ENCODE measurements around the gene WDR77. TPM values are rescaled to one million over a fixed set of nuclear protein-coding genes. Genes with fewer than 3 reads are reported as not detected.

WDR77 gene
- total and polyA plus RNA-seq, 2 of the 4 experiments (the other 2 are of a cell fraction), result 80.8 to 87.0 TPM

GRCh38 chr1:111484391-111485026 is 35.5 kb upstream of the WDR77 start:
- dilution Hi-C loops (cut with HindIII; ENCODE audit: low sequenced_read_pairs, unreplicated experiment), result no loop called here
- H3K4ac ChIP-seq (ENCODE audit: low read depth, low read length), result no peak overlapping the region
- no peak overlapping the region for H2BK15ac ChIP-seq (ENCODE audit: low read depth, low read length)
- no peak overlapping the region for H3K56ac ChIP-seq (ENCODE audit: extremely low read depth, insufficient read depth, low read length)
- DNase-seq (no peak), ATAC-seq (ENCODE audit: low read depth) (no peak)
- no peak overlapping the region for H3K23ac ChIP-seq (ENCODE audit: low read depth, low read length)
- no peak overlapping the region for H3K14ac ChIP-seq (replicated peaks; ENCODE audit: low read depth, low read length)
- no peak overlapping the region for H3K4me3 ChIP-seq (ENCODE audit: insufficient read depth, low read depth, low read length)
- H3K36me3 ChIP-seq (ENCODE audit: control insufficient read depth, insufficient read depth, low read length), result no peaks in the 10 kb centered on the region
- TF ChIP-seq MAFK (IDR thresholded peaks at IDR 0.05; ENCODE audit: low read depth, low read length), result no peak
- TF ChIP-seq USF2 (IDR thresholded peaks at IDR 0.05; ENCODE audit: low read depth, low read length), result no peak
- TF ChIP-seq RFX5 (IDR thresholded peaks at IDR 0.05; ENCODE audit: low read depth, low read length), result no peak
- no peak for TF ChIP-seq CEBPB (IDR thresholded peaks at IDR 0.05; ENCODE audit: low read depth, low read length)
- H4K8ac ChIP-seq (ENCODE audit: low read depth in 2 of 2, low read length in 2 of 2), result no peak overlapping the region
- no peak overlapping the region for H3K9ac ChIP-seq (ENCODE audit: low read depth, low read length)
- H2BK120ac ChIP-seq (ENCODE audit: low read depth, low read length), result no peak overlapping the region
- H4K20me1 ChIP-seq (ENCODE audit: insufficient read depth, low read length), result no peaks in the 10 kb centered on the region
- H2AFZ ChIP-seq (replicated peaks; ENCODE audit: low read length, poor library complexity), result no peak overlapping the region
- no TSS peak for BruUV-seq (replicated peaks)
- no peak overlapping the region for H3K27ac ChIP-seq (ENCODE audit: insufficient read depth, low read length)
- no peak overlapping the region for H4K91ac ChIP-seq (ENCODE audit: insufficient read depth, low read depth, low read length)
- no peak overlapping the region for H4K5ac ChIP-seq (ENCODE audit: low read depth, low read length)
- no peaks in the 10 kb centered on the region for H3K4me1 ChIP-seq (ENCODE audit: control insufficient read depth, insufficient read depth, low read length)
- no peak overlapping the region for H2BK20ac ChIP-seq (ENCODE audit: low read depth, low read length)
- no peak overlapping the region for H2AK9ac ChIP-seq (replicated peaks; ENCODE audit: low read depth, low read length, poor library complexity)
- H3K9me1 ChIP-seq (ENCODE audit: insufficient read depth, low read length), result no peaks in the 10 kb centered on the region
- ChIA-PET POLR2A (ENCODE audit: unreplicated experiment) (no interaction called here), CTCF (no interaction called here)
- no peak overlapping the region for H3K18ac ChIP-seq (ENCODE audit: low read depth, low read length)
- no peaks in the 10 kb centered on the region for H3K9me3 ChIP-seq (ENCODE audit: control insufficient read depth, insufficient read depth, low read length)
- intact Hi-C loops (cut with micrococcal nuclease), result no loop called here
- peaks cover 2% of the 10 kb centered on the region for H3K27me3 ChIP-seq (ENCODE audit: control insufficient read depth, insufficient read depth, low read length)
- no peak overlapping the region for H3K4me2 ChIP-seq (ENCODE audit: low read depth, low read length)
- H2AK5ac ChIP-seq (ENCODE audit: low read depth, low read length), result no peak overlapping the region
- H3K79me1 ChIP-seq (ENCODE audit: low read depth in 1 of 2, low read length in 2 of 2), result no peaks in the 10 kb centered on the region
- no peak overlapping the region for H2BK5ac ChIP-seq (ENCODE audit: low read depth, low read length, poor library complexity, severe bottlenecking)
- in situ Hi-C loops (cut with MboI; ENCODE audit: low sequenced_read_pairs), result loop anchor here (5.0 to 25.0 kb wide), 2 partner anchors 283 to 878 kb away; no protein-coding TSS in a partner anchor

Measured in IMR-90 (cell line).